Peyer's patch (tissue), 4 donors: ENCODE measurements around the gene MAP2K3. TPM values are rescaled to one million over a fixed set of nuclear protein-coding genes. Genes with fewer than 3 reads are reported as not detected.
A peak's percentile ranks its signal among the peaks of the same experiment; 100 is the strongest.

Experiments
- DNase-seq, 3 donors: peaks; one replicate each; pipeline ENCODE4 v3.0.0-alpha.2; 2017 to 2019
- H3K27ac ChIP-seq, 4 donors: fragments of 200-600 bp; sonication (generic); one replicate each; pipeline ENCODE4 v1.5.1; 2016 to 2019
- H3K27me3 ChIP-seq, 2 donors: fragments of 200-600 bp; sonication (generic); one replicate each; pipeline ENCODE4 v1.5.1; 2019
- H3K36me3 ChIP-seq, 3 donors: fragments of 200-600 bp; sonication (generic); one replicate each; pipeline ENCODE4 v1.5.1; 2016 to 2019
- H3K4me1 ChIP-seq, 4 donors: fragments of 200-600 bp; sonication (generic); one replicate each; pipeline ENCODE4 v1.5.1; 2016 to 2019
- H3K4me3 ChIP-seq, 4 donors: fragments of 200-600 bp; sonication (generic); 1 replicate in 3 of 4; 2 replicates in 1 of 4; pipeline ENCODE4 v1.5.1; 2016 to 2019; ENCODE audit warnings: mild to moderate bottlenecking in 1 of 4
- H3K9me3 ChIP-seq, 4 donors: fragments of 200-600 bp; sonication (generic); one replicate each; pipeline ENCODE4 v1.5.1; 2016 to 2019; ENCODE audit warnings: mild to moderate bottlenecking in 1 of 4
- CTCF ChIP-seq, 6 experiments: fragments of 450-650 bp in 4 of 6; fragments of 200-600 bp in 2 of 6; sonication (generic) in 1 of 6; IDR thresholded peaks; one replicate each; pipeline ENCODE4 v1.5.1; 2017 to 2019; ENCODE audit warnings: antibody characterized with exemption in 6 of 6, mild to moderate bottlenecking in 3 of 6, moderate library complexity in 1 of 6
- POLR2A ChIP-seq, 2 donors: fragments of 450-650 bp; IDR thresholded peaks; one replicate each; pipeline ENCODE4 v1.5.1; 2017; ENCODE audit warnings: antibody characterized with exemption in 2 of 2, mild to moderate bottlenecking in 2 of 2, moderate library complexity in 2 of 2
- total RNA-seq, 4 donors: library from RNA; depleted of rRNA; stranded (reverse); fragments of >200 nt; gene quantifications; one replicate each; pipeline ENCODE4 v1.1.0, GENCODE V29; 2016

MAP2K3 gene
- total RNA-seq, 4 donors from 2014 or later: 54.5 to 133 (median 102) TPM

GRCh38 chr17:21289902-21290571 is 5.5 kb downstream of the MAP2K3 start:
- peaks cover under 1 to 48% (median 25%) of the 10 kb centered on the region in 4 donors for H3K4me1 ChIP-seq
- peak overlapping the region in 3 of 4 donors; percentile 11 to 90 (median 14) for H3K27ac ChIP-seq
- TF ChIP-seq CTCF (IDR thresholded peaks at IDR 0.05): no peak
- TF ChIP-seq POLR2A (IDR thresholded peaks at IDR 0.05): no peak
- no peaks in the 10 kb centered on the region for H3K27me3 ChIP-seq
- no peak for DNase-seq
- H3K36me3 ChIP-seq: peaks cover 0 to 18% (median 0%) of the 10 kb centered on the region in 3 donors
- H3K9me3 ChIP-seq: no peaks in the 10 kb centered on the region
- no peak overlapping the region for H3K4me3 ChIP-seq

- H3K4me3 ChIP-seq: no peak overlapping the region
- H3K27ac ChIP-seq: no peak overlapping the region
- no peaks in the 10 kb centered on the region for H3K9me3 ChIP-seq
- H3K36me3 ChIP-seq: peaks cover 0 to 18% (median 0%) of the 10 kb centered on the region in 3 donors
- DNase-seq: no peak
- TF ChIP-seq POLR2A (IDR thresholded peaks at IDR 0.05): no peak
- TF ChIP-seq CTCF (IDR thresholded peaks at IDR 0.05): no peak
- H3K4me1 ChIP-seq: peaks cover 2 to 54% (median 23%) of the 10 kb centered on the region in 4 donors
- no peaks in the 10 kb centered on the region for H3K27me3 ChIP-seq
Measured at GRCh38 chr17:21291357-21291756, 6.8 kb downstream of the MAP2K3 start.

GRCh38 chr17:21291862-21292261 is 7.4 kb downstream of the MAP2K3 start:
- Histone ChIP-seq H3K4me3 (no peak overlapping the region), H3K9me3 (no peaks in the 10 kb centered on the region), H3K27me3 (no peaks in the 10 kb centered on the region), H3K36me3 (peaks cover 0 to 18% (median 0%) of the 10 kb centered on the region in 3 donors), H3K27ac (no peak overlapping the region), H3K4me1 (peaks cover 2 to 50% (median 18%) of the 10 kb centered on the region in 4 donors)
- TF ChIP-seq CTCF (IDR thresholded peaks at IDR 0.05) (no peak), POLR2A (IDR thresholded peaks at IDR 0.05) (no peak)
- no peak for DNase-seq

GRCh38 chr17:21292867-21293830 is 8.6 kb downstream of the MAP2K3 start:
- Histone ChIP-seq H3K27ac (no peak overlapping the region), H3K27me3 (no peaks in the 10 kb centered on the region), H3K4me3 (no peak overlapping the region), H3K4me1 (peaks cover 2 to 38% (median 10%) of the 10 kb centered on the region in 4 donors), H3K9me3 (no peaks in the 10 kb centered on the region), H3K36me3 (peaks cover 0 to 23% (median 0%) of the 10 kb centered on the region in 3 donors)
- TF ChIP-seq CTCF (IDR thresholded peaks at IDR 0.05): no peak
- DNase-seq: no peak

GRCh38 chr17:21293831-21294210 is 9.3 kb downstream of the MAP2K3 start:
- peaks cover 2 to 31% (median 6%) of the 10 kb centered on the region in 4 donors for H3K4me1 ChIP-seq
- TF ChIP-seq CTCF (IDR thresholded peaks at IDR 0.05): no peak
- no peak for TF ChIP-seq POLR2A (IDR thresholded peaks at IDR 0.05)
- no peak overlapping the region for H3K4me3 ChIP-seq
- no peaks in the 10 kb centered on the region for H3K27me3 ChIP-seq
- H3K27ac ChIP-seq: no peak overlapping the region
- no peak for DNase-seq
- H3K9me3 ChIP-seq: no peaks in the 10 kb centered on the region
- H3K36me3 ChIP-seq: peaks cover 0 to 29% (median 0%) of the 10 kb centered on the region in 3 donors
